CD4-positive, alpha-beta T cell (primary cell): ENCODE data around the gene MARCHF9. TPM values are rescaled to one million over a fixed set of nuclear protein-coding genes. Genes with fewer than 3 reads are reported as not detected.
A peak's percentile ranks its signal among the peaks of the same experiment; 100 is the strongest.

Source experiments
- ATAC-seq: fragments of 200-7000 bp; cut with Tn5 transposase; one replicate; pipeline ENCODE4 v1.10.0; 2022; ENCODE audit warnings: mild to moderate bottlenecking; ENCODE audit not compliant: poor library complexity
- CTCF ChIA-PET: fragments of 350-600 bp; sonication (Branson Sonifier 250); formaldehyde crosslinking; loops from one replicate; lab custom pipeline; 2021; ENCODE audit warnings: antibody characterized with exemption, inconsistent platforms; lab: Charles Lee
- POLR2A ChIA-PET: fragments of 350-600 bp; sonication (Branson Sonifier 250); formaldehyde crosslinking; loops from one replicate; lab custom pipeline; 2021; ENCODE audit warnings: antibody characterized with exemption, inconsistent platforms; lab: Charles Lee
- DNase-seq, 14 experiments: peaks; one replicate each; pipeline ENCODE4 v3.0.0-alpha.2; 2013 to 2020; ENCODE audit warnings: mixed read lengths in 2 of 14
- H3K27ac ChIP-seq, 2 donors: one replicate each; pipeline versions ENCODE4 v1.5.1 to v1.7.0; 2013; ENCODE audit warnings: low read length in 2 of 2, low read depth in 1 of 2, mild to moderate bottlenecking in 1 of 2
- H3K27me3 ChIP-seq, 2 experiments: 1 replicate in 1 of 2; 2 replicates in 1 of 2; pipeline versions ENCODE4 v1.6.1 to v1.7.0; 2013; ENCODE audit warnings: low read length in 2 of 2, control low read depth in 1 of 2, mild to moderate bottlenecking in 1 of 2, moderate library complexity in 1 of 2; ENCODE audit not compliant: insufficient read depth in 2 of 2, control insufficient read depth in 1 of 2
- H3K36me3 ChIP-seq: one replicate; pipeline ENCODE4 v1.6.1; 2013; ENCODE audit warnings: low read length, control low read depth; ENCODE audit not compliant: insufficient read depth
- H3K4me1 ChIP-seq: one replicate; pipeline ENCODE4 v1.6.1; 2013; ENCODE audit warnings: low read length, control low read depth; ENCODE audit not compliant: insufficient read depth
- H3K4me3 ChIP-seq: one replicate; pipeline ENCODE4 v1.5.1; 2013; ENCODE audit warnings: mild to moderate bottlenecking, low read length, moderate library complexity
- H3K9me3 ChIP-seq, 2 experiments: 1 replicate in 1 of 2; 2 replicates in 1 of 2; pipeline versions ENCODE4 v1.6.1 to v1.7.0; 2013; ENCODE audit warnings: low read length in 2 of 2, mild to moderate bottlenecking in 2 of 2, control low read depth in 1 of 2, moderate library complexity in 1 of 2; ENCODE audit not compliant: control insufficient read depth in 1 of 2, insufficient read depth in 1 of 2
- H3K27ac Mint-ChIP-seq: one replicate; pipeline ENCODE4 v1.8.0; 2020; ENCODE audit warnings: mixed read lengths
- H3K27me3 Mint-ChIP-seq: one replicate; pipeline ENCODE4 v1.8.0; 2021; ENCODE audit warnings: mixed read lengths
- H3K36me3 Mint-ChIP-seq: one replicate; pipeline ENCODE4 v1.8.0; 2021; ENCODE audit warnings: low read depth, mixed read lengths
- H3K4me1 Mint-ChIP-seq: one replicate; pipeline ENCODE4 v1.8.0; 2021; ENCODE audit warnings: low read depth, mixed read lengths
- H3K4me3 Mint-ChIP-seq: one replicate; pipeline ENCODE4 v1.8.0; 2020; ENCODE audit warnings: mild to moderate bottlenecking, mixed read lengths
- H3K9me3 Mint-ChIP-seq: one replicate; pipeline ENCODE4 v1.8.0; 2020; ENCODE audit warnings: mixed read lengths
- intact Hi-C, 2 experiments: fragments of 100-400 bp; cut with DNase I in 1 of 2; cut with micrococcal nuclease in 1 of 2; formaldehyde crosslinking; loops; one replicate each; pipeline versions ENCODE4 v1.15.1 to v1.9.0; 2023 to 2025; cut with DNase I, micrococcal nuclease
- total RNA-seq, 174 experiments: library from RNA in 2 of 174; stranded (reverse) in 2 of 174; gene quantifications; one replicate each; pipeline ENCODE4 v1.2.3 and lab custom pipeline; 2021 to 2026
- TF ChIP-seq, protein P1 (sequence below): fragments of 200-600 bp; IDR thresholded peaks from one replicate; pipeline ENCODE4 v1.8.0; 2022; ENCODE audit warnings: antibody characterized with exemption, mild to moderate bottlenecking

Gene MARCHF9
- total RNA-seq, 2 experiments from 2014 or later, result 39.9 to 40.8 TPM

DNA sequence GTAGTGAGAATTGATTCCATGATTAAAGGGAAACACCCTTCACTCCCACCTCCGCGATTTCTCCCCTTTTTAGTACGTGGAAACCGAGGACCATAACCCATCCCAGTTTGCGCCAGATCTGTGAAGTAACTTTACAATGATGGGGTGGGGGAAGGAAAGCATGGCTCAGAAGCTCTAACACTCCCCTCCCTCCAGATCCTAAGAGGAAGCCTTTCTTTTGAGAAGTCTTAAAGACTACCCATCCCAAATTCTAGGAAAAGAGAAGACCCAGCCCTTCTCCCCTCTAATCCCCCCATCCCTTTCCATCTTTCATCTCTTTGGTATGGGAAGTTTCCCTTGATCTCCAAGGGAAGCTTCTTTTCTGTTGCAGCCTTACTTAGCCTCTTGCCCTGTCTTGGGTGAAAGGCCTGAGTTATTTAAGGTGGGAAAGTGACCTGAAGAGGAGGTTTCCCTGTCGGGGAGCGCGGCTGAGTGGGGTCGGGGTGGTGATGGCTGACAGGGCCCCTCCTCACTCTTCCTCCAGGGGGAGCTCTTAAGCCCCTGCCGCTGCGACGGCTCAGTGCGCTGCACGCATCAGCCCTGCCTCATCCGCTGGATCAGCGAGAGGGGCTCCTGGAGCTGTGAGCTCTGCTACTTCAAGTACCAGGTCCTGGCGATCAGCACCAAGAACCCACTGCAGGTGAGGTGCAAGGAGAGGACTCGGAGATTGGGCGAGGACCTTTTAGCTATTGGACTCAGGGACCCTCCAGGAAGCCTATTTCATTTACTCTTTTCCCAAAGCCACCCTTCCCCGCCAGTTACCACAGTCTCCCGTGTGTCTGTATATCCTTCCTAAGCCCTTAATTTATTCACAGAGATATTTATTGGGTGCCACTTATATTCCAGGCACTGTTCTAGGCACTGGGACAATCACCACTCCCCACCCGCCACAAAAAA, 1.8 kb downstream of the MARCHF9 start:
- TF ChIP-seq, protein P1, sequence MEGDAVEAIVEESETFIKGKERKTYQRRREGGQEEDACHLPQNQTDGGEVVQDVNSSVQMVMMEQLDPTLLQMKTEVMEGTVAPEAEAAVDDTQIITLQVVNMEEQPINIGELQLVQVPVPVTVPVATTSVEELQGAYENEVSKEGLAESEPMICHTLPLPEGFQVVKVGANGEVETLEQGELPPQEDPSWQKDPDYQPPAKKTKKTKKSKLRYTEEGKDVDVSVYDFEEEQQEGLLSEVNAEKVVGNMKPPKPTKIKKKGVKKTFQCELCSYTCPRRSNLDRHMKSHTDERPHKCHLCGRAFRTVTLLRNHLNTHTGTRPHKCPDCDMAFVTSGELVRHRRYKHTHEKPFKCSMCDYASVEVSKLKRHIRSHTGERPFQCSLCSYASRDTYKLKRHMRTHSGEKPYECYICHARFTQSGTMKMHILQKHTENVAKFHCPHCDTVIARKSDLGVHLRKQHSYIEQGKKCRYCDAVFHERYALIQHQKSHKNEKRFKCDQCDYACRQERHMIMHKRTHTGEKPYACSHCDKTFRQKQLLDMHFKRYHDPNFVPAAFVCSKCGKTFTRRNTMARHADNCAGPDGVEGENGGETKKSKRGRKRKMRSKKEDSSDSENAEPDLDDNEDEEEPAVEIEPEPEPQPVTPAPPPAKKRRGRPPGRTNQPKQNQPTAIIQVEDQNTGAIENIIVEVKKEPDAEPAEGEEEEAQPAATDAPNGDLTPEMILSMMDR, result peak; percentile 69
- Histone ChIP-seq H3K36me3 (peaks cover 17% of the 10 kb centered on the region), H3K9me3 (no peaks in the 10 kb centered on the region), H3K27me3 (no peaks in the 10 kb centered on the region), H3K27ac (peak overlapping the region in 1 of 2 donors; percentile 63), H3K4me3 (peak overlapping the region; percentile 61), H3K4me1 (peaks cover 51% of the 10 kb centered on the region)
- ATAC-seq, result peak; percentile 15
- CTCF ChIA-PET, result interaction anchor here (0.9 to 2.5 kb wide), 16 partner anchors 9 to 173 kb away, joined by 3 to 20 read pairs (median 6); partner anchors contain the start of genes CYP27B1, EEF1AKMT3, METTL1 and TSFM
- DNase-seq, result peak; percentile 57 to 86 (median 66)
- H3K4me1 Mint-ChIP-seq, result peaks cover 58% of the 10 kb centered on the region
- H3K9me3 Mint-ChIP-seq, result no peaks in the 10 kb centered on the region
- POLR2A ChIA-PET, result interaction anchor here (1.2 to 4.1 kb wide), 9 partner anchors 10 to 140 kb away, joined by 3 to 28 read pairs (median 9); partner anchors contain the start of genes CTDSP2, CYP27B1, EEF1AKMT3 and METTL1
- H3K27me3 Mint-ChIP-seq, result no peaks in the 10 kb centered on the region
- peaks cover 40% of the 10 kb centered on the region for H3K36me3 Mint-ChIP-seq
- peak overlapping the region; percentile 93 for H3K27ac Mint-ChIP-seq
- intact Hi-C loops, result loop anchor here (1.0 to 5.0 kb wide), 5 partner anchors 9 to 76 kb away; partner anchors contain the start of gene TSFM (in 1 of the 2)
- H3K4me3 Mint-ChIP-seq, result peak overlapping the region; percentile 92

DNA sequence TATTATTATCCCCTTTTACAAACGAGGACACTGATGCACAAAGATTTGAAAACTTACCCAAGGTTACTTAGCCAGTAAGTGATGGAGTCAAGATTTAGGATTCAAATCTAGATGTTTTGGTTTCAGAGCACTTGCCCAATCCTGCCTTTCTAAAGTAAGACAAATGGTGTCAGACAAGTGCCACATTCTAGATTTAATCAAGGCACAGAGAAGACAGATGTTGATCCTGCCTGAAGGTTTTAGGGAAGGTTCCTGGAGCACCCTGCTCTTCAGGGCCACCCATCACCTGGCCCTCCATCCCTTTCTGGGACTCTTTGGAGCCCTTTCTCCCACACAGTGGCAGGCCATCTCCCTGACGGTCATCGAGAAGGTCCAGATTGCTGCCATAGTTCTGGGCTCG, 2.9 kb downstream of the MARCHF9 start:
- H3K36me3 Mint-ChIP-seq, result peaks cover 38% of the 10 kb centered on the region
- no peaks in the 10 kb centered on the region for H3K9me3 Mint-ChIP-seq
- H3K4me1 ChIP-seq, result peaks cover 43% of the 10 kb centered on the region
- H3K27ac Mint-ChIP-seq, result no peak overlapping the region
- H3K4me3 Mint-ChIP-seq, result peak overlapping the region; percentile 12
- no peaks in the 10 kb centered on the region for H3K9me3 ChIP-seq
- no peak overlapping the region for H3K4me3 ChIP-seq
- CTCF ChIA-PET, result interaction anchor here (2.2 kb wide), 1 partner anchor 13 kb away, joined by 15 read pairs; the partner anchor contains the start of gene TSPAN31
- intact Hi-C loops, result loop anchor here (1.0 to 5.0 kb wide), 3 partner anchors 23 to 147 kb away; no protein-coding TSS in a partner anchor
- no peaks in the 10 kb centered on the region for H3K27me3 Mint-ChIP-seq
- ATAC-seq (no peak), DNase-seq (no peak)
- no peaks in the 10 kb centered on the region for H3K27me3 ChIP-seq
- TF ChIP-seq, protein P1, result no peak
- H3K4me1 Mint-ChIP-seq, result peaks cover 47% of the 10 kb centered on the region
- POLR2A ChIA-PET, result no interaction called here
- H3K27ac ChIP-seq, result no peak overlapping the region
- peaks cover 17% of the 10 kb centered on the region for H3K36me3 ChIP-seq

DNA sequence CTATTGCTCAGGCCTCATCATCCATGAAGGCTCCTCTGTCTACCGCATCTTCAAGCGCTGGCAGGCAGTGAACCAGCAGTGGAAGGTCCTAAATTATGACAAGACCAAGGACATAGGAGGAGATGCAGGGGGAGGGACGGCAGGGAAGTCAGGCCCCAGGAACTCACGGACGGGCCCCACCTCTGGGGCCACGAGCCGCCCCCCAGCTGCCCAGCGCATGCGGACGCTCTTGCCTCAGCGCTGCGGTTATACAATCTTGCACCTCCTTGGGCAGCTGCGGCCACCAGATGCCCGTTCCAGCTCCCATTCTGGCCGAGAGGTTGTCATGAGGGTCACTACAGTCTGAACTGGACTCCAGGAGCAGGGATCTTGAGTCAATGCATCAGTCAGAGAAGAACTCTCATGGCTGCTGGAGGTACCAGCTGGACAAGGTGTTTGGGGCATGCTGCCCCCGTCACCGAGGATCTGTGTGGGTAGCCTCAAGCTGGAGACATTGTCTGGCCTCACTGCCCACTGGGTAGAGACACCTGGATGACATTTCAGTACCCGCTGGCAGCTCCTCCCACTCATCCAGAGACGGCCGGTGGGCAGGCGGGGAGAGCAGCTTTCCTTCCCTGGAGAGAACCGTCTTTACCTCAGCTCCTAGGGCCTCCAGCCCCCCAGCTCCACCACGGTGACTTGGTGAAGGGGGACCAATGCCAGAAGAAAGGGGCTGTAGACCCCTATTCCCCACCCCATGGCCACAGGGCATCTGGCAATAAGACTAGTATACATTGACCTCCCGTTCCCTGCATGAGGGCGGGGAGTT, 3.9 kb downstream of the MARCHF9 start:
- Mint-ChIP-seq H3K4me3 (peak overlapping the region; percentile 12), H3K27me3 (peaks cover 9% of the 10 kb centered on the region), H3K36me3 (peaks cover 38% of the 10 kb centered on the region), H3K27ac (peak overlapping the region; percentile 6), H3K9me3 (no peaks in the 10 kb centered on the region), H3K4me1 (peaks cover 45% of the 10 kb centered on the region)
- Histone ChIP-seq H3K9me3 (no peaks in the 10 kb centered on the region), H3K36me3 (peaks cover 17% of the 10 kb centered on the region), H3K27me3 (no peaks in the 10 kb centered on the region), H3K27ac (no peak overlapping the region), H3K4me1 (peaks cover 33% of the 10 kb centered on the region), H3K4me3 (no peak overlapping the region)
- CTCF ChIA-PET, result interaction anchor here (0.5 to 1.8 kb wide), 10 partner anchors 12 to 147 kb away, joined by 3 to 8 read pairs (median 5); partner anchors contain the start of genes EEF1AKMT3, METTL1, TSFM and TSPAN31
- POLR2A ChIA-PET, result interaction anchor here (0.6 to 2.6 kb wide), 4 partner anchors 13 to 138 kb away, joined by 3 to 7 read pairs (median 3); partner anchors contain the start of genes EEF1AKMT3 and METTL1
- DNase-seq, result peak in 1 of 14 experiments; percentile 30
- TF ChIP-seq, protein P1, result no peak
- ATAC-seq, result no peak
- intact Hi-C loops, result loop anchor here (1.0 to 5.0 kb wide), 3 partner anchors 74 to 147 kb away; no protein-coding TSS in a partner anchor
